Suprapubic skin (tissue), 4 donors: ENCODE measurements around the gene CD4.

Experiments
- EP300 ChIP-seq: sonication (generic); formaldehyde crosslinking; IDR thresholded peaks from one replicate; pipeline ENCODE4 v1.6.1; 2017; ENCODE audit warnings: antibody characterized with exemption
- POLR2A ChIP-seq, 2 donors: fragments of 450-650 bp; IDR thresholded peaks; one replicate each; pipeline ENCODE4 v1.6.1; 2017; ENCODE audit warnings: antibody characterized with exemption in 2 of 2, mild to moderate bottlenecking in 2 of 2, moderate library complexity in 2 of 2
- POLR2AphosphoS5 ChIP-seq, 3 donors: sonication (generic); formaldehyde crosslinking; IDR thresholded peaks; one replicate each; pipeline ENCODE4 v1.6.1; 2017; ENCODE audit warnings: antibody characterized with exemption in 3 of 3

DNA sequence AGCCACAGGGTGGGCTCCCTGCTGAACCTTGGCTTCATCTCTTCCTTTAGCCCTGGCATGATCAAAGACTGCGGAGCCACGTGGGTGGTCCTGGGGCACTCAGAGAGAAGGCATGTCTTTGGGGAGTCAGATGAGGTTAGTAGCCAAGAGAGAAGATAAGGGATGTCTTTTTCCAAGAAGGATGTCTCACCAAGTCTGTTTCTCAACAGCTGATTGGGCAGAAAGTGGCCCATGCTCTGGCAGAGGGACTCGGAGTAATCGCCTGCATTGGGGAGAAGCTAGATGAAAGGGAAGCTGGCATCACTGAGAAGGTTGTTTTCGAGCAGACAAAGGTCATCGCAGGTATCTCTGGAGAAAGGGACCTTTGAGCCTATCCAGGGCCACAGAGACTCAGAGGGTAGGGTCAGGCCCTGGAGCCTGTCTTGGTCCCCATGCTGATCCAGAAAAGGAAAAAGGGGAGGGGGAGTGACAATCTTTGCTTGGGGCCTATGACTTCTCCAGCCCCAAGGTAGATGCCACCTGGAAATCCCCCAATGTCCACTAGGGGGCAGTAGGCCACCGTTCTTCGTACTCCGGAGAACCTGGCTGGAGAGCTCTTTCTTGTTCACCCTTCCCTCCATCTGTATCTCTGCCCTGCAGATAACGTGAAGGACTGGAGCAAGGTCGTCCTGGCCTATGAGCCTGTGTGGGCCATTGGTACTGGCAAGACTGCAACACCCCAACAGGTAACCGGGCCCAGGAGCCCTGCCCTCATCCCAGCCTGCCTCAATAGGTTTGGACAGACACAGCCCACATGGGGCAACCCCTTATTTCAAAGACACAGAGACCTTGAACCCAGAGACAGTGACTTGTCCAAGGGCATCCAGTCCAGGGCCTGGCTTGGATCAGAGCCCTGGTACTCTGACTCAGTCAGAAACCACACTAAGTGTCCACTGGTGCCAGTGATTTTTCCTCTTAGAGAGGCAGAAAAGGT lies 80.0 kb downstream of the CD4 start:
- no peak for TF ChIP-seq EP300
- TF ChIP-seq POLR2A (IDR thresholded peaks at IDR 0.05): no peak
- no peak for TF ChIP-seq POLR2AphosphoS5 (IDR thresholded peaks at IDR 0.05)
